H1 (cell line): ENCODE results near the gene ADH1C.

Experiments
- BCL11A ChIP-seq, 2 experiments: IDR thresholded peaks; one replicate each; pipeline ENCODE4 v1.6.1; 2011; ENCODE audit warnings: low read depth in 2 of 2, low read length in 2 of 2, mild to moderate bottlenecking in 2 of 2
- CTCF ChIP-seq, 3 experiments: IDR thresholded peaks; 1 replicate in 2 of 3; 2 replicates in 1 of 3; pipeline versions ENCODE4 v1.5.1 to v1.6.1; 2011; ENCODE audit warnings: low read length in 3 of 3, mild to moderate bottlenecking in 3 of 3, inconsistent platforms in 2 of 3, low read depth in 1 of 3, moderate library complexity in 1 of 3; ENCODE audit not compliant: insufficient read depth in 1 of 3; ENCODE audit errors: control extremely low read depth in 1 of 3
- GABPA ChIP-seq: IDR thresholded peaks from 2 replicates; pipeline ENCODE4 v1.6.1; 2011; ENCODE audit warnings: mild to moderate bottlenecking, low read length, moderate library complexity, borderline replicate concordance; ENCODE audit not compliant: insufficient read depth
- MAX ChIP-seq: IDR thresholded peaks from 2 replicates; pipeline ENCODE4 v1.6.1; 2012; ENCODE audit warnings: inconsistent platforms
- ZNF274 ChIP-seq: IDR thresholded peaks from 2 replicates; pipeline ENCODE4 v1.7.0; 2012; ENCODE audit warnings: low read length, borderline replicate concordance; ENCODE audit errors: extremely low read depth

DNA sequence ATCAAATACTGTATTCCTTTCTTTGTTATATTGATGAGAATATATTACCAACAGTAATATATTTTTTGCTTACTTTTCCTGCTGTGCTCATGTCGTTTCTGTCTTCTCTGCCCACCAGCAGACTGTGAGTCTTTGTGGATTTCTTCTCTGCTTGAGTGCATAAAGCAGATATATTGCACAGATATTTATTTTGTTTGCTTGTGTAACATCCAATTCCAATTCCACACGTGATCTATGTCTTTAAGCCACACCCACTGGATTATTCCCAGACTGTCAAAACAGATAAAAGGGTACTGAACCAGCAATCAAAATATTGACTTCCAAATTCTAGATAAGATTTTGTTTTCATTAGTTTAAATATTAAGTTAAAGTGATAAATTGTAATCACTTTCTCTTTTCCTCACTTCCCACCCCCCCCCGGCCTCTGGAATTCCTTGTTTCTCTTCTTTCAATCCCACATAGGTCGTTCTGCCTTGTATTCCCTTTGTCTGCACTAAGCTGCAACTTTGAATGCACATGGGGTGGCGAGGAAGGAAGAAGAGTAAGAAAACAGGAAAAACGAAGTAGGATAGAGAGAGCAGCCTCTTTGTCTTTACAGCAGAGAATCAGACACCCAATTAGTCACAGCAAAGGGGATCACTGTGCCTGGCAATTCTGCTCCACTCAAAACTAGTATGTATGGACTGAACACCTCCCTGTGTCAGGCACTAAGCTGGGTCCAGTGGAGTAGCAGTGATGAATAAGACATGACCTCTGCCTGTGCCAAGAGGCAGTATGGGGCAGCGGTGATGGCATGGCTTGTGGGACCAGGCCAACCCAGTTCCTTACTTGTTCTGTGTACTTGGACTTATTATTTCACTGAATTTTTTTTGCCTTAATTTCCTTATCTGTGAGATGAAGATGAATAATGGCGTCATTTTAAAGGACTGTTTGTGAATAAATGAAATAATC is 31.0 kb downstream of the ADH1C start, which contains the start of gene ADH1B:
- TF ChIP-seq BCL11A (IDR thresholded peaks at IDR 0.05; ENCODE audit: low read depth in 2 of 2, low read length in 2 of 2) = no peak
- TF ChIP-seq GABPA = no peak
- TF ChIP-seq CTCF (IDR thresholded peaks at IDR 0.05; ENCODE audit: control extremely low read depth in 1 of 3, insufficient read depth in 1 of 3, low read depth in 1 of 3, low read length in 3 of 3) = no peak
- TF ChIP-seq ZNF274 = no peak
- 0 out of 2 replicates have a peak, but pooled peaks have one; percentile 16 for TF ChIP-seq MAX
